Astrocyte (in vitro differentiated cells and primary cell): Measurements from ENCODE around the gene CLCN1. TPM values are rescaled to one million over a fixed set of nuclear protein-coding genes. Genes with fewer than 3 reads are reported as not detected.

Experiments
- DNase-seq: peaks from one replicate; pipeline ENCODE4 v3.0.0-alpha.2; 2010; ENCODE audit warnings: low read depth
- FAIRE-seq: peaks from 2 replicates; lab custom pipeline; 2011; peaks lifted over from hg19 to GRCh38; lab: Jason Lieb, UNC
- H2AFZ ChIP-seq: 2 replicates; pipeline ENCODE4 v1.6.0; 2012; ENCODE audit warnings: low read depth, low read length, inconsistent platforms
- H3K27ac ChIP-seq: 2 replicates; pipeline ENCODE4 v1.5.1; 2011; ENCODE audit warnings: low read depth, low read length, inconsistent platforms
- H3K27me3 ChIP-seq: 2 replicates; pipeline ENCODE4 v1.6.0; 2011; ENCODE audit warnings: low read length, inconsistent platforms; ENCODE audit not compliant: insufficient read depth
- H3K36me3 ChIP-seq: 2 replicates; pipeline ENCODE4 v1.5.1; 2011; ENCODE audit warnings: low read length, inconsistent platforms; ENCODE audit not compliant: insufficient read depth
- H3K4me1 ChIP-seq: 2 replicates; pipeline ENCODE4 v1.5.1; 2011; ENCODE audit warnings: low read length, inconsistent platforms; ENCODE audit not compliant: insufficient read depth
- H3K4me2 ChIP-seq: 2 replicates; pipeline ENCODE4 v1.6.0; 2012; ENCODE audit warnings: low read length, inconsistent platforms
- H3K4me3 ChIP-seq: 2 replicates; pipeline ENCODE4 v1.5.1; 2011; ENCODE audit warnings: low read depth, mild to moderate bottlenecking, low read length, inconsistent platforms; ENCODE audit not compliant: insufficient read depth
- H3K79me2 ChIP-seq: 2 replicates; pipeline ENCODE4 v1.6.0; 2012; ENCODE audit warnings: mild to moderate bottlenecking, low read length, inconsistent platforms; ENCODE audit not compliant: insufficient read depth
- H3K9ac ChIP-seq: 2 replicates; pipeline ENCODE4 v1.6.0; 2012; ENCODE audit warnings: mild to moderate bottlenecking, low read length, inconsistent platforms
- H3K9me3 ChIP-seq: 2 replicates; pipeline ENCODE4 v1.5.1; 2012; ENCODE audit warnings: low read depth, mild to moderate bottlenecking, low read length, inconsistent platforms; ENCODE audit not compliant: insufficient read depth
- H4K20me1 ChIP-seq: 2 replicates; pipeline ENCODE4 v1.6.0; 2012; ENCODE audit warnings: low read length, inconsistent platforms; ENCODE audit not compliant: insufficient read depth
- H3K27ac Mint-ChIP-seq: one replicate; pipeline ENCODE4 v1.8.0; 2021; ENCODE audit warnings: mild to moderate bottlenecking, mixed read lengths; ENCODE audit not compliant: unreplicated experiment
- H3K27me3 Mint-ChIP-seq: one replicate; pipeline ENCODE4 v1.8.0; 2021; ENCODE audit warnings: low read depth, mixed read lengths; ENCODE audit not compliant: unreplicated experiment
- H3K36me3 Mint-ChIP-seq: one replicate; pipeline ENCODE4 v1.8.0; 2021; ENCODE audit warnings: low read depth, mixed read lengths; ENCODE audit not compliant: unreplicated experiment
- H3K4me1 Mint-ChIP-seq: one replicate; pipeline ENCODE4 v1.8.0; 2021; ENCODE audit warnings: low read depth, mixed read lengths; ENCODE audit not compliant: unreplicated experiment
- H3K4me3 Mint-ChIP-seq: one replicate; pipeline ENCODE4 v1.8.0; 2021; ENCODE audit warnings: mild to moderate bottlenecking, moderate library complexity, mixed read lengths; ENCODE audit not compliant: unreplicated experiment
- H3K9me3 Mint-ChIP-seq: one replicate; pipeline ENCODE4 v1.8.0; 2021; ENCODE audit warnings: mild to moderate bottlenecking, mixed read lengths; ENCODE audit not compliant: unreplicated experiment
- EZH2 ChIP-seq: IDR thresholded peaks from 2 replicates; pipeline ENCODE4 v1.6.1; 2012; ENCODE audit warnings: mild to moderate bottlenecking, low read length, inconsistent platforms; ENCODE audit not compliant: insufficient read depth
- total RNA-seq: library from RNA; stranded (reverse); gene quantifications from 2 replicates; pipeline ENCODE4 v1.2.1, GENCODE V29; 2021
- TF ChIP-seq, protein P1 (sequence below): IDR thresholded peaks from 2 replicates; pipeline ENCODE4 v1.5.1; 2011; ENCODE audit warnings: low read depth, mild to moderate bottlenecking, inconsistent platforms, low read length, moderate library complexity; ENCODE audit not compliant: insufficient read depth

CLCN1 gene
- total RNA-seq, 1 donor from 2014 or later: not detected

- H3K27me3 ChIP-seq: no peaks in the 10 kb centered on the region
- DNase-seq: no peak
- Mint-ChIP-seq H3K36me3 (peaks cover 17% of the 10 kb centered on the region), H3K27me3 (no peaks in the 10 kb centered on the region), H3K4me1 (peaks cover 5% of the 10 kb centered on the region), H3K4me3 (no peak overlapping the region), H3K9me3 (peaks cover 4% of the 10 kb centered on the region), H3K27ac (no peak overlapping the region)
- H3K9me3 ChIP-seq: no peaks in the 10 kb centered on the region
- H3K9ac ChIP-seq: no peak overlapping the region
- peaks cover 52% of the 10 kb centered on the region for H3K79me2 ChIP-seq
- no peak overlapping the region for H3K27ac ChIP-seq
- H2AFZ ChIP-seq: no peak overlapping the region
- peaks cover 9% of the 10 kb centered on the region for H3K4me1 ChIP-seq
- peaks cover 19% of the 10 kb centered on the region for H3K36me3 ChIP-seq
- H3K4me2 ChIP-seq: peak overlapping the region; percentile 94
- no peak overlapping the region for H3K4me3 ChIP-seq
- no peak for TF ChIP-seq EZH2
- TF ChIP-seq, protein P1, sequence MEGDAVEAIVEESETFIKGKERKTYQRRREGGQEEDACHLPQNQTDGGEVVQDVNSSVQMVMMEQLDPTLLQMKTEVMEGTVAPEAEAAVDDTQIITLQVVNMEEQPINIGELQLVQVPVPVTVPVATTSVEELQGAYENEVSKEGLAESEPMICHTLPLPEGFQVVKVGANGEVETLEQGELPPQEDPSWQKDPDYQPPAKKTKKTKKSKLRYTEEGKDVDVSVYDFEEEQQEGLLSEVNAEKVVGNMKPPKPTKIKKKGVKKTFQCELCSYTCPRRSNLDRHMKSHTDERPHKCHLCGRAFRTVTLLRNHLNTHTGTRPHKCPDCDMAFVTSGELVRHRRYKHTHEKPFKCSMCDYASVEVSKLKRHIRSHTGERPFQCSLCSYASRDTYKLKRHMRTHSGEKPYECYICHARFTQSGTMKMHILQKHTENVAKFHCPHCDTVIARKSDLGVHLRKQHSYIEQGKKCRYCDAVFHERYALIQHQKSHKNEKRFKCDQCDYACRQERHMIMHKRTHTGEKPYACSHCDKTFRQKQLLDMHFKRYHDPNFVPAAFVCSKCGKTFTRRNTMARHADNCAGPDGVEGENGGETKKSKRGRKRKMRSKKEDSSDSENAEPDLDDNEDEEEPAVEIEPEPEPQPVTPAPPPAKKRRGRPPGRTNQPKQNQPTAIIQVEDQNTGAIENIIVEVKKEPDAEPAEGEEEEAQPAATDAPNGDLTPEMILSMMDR: no peak
- FAIRE-seq: no peak
- H4K20me1 ChIP-seq: peaks cover 33% of the 10 kb centered on the region
Measured at GRCh38 chr7:143290293-143290692, 25.6 kb upstream of the CLCN1 start.

GRCh38 chr7:143292876-143293275, 23.0 kb upstream of the CLCN1 start:
- Mint-ChIP-seq H3K4me3 (no peak overlapping the region), H3K27me3 (no peaks in the 10 kb centered on the region), H3K9me3 (no peaks in the 10 kb centered on the region), H3K4me1 (peaks cover 5% of the 10 kb centered on the region), H3K27ac (no peak overlapping the region), H3K36me3 (peaks cover 25% of the 10 kb centered on the region)
- peaks cover 53% of the 10 kb centered on the region for H3K79me2 ChIP-seq
- H3K9me3 ChIP-seq: no peaks in the 10 kb centered on the region
- no peak overlapping the region for H3K27ac ChIP-seq
- peaks cover 38% of the 10 kb centered on the region for H4K20me1 ChIP-seq
- TF ChIP-seq, protein P1: no peak
- no peak for TF ChIP-seq EZH2
- H3K36me3 ChIP-seq: peaks cover 30% of the 10 kb centered on the region
- no peak overlapping the region for H3K4me3 ChIP-seq
- DNase-seq: no peak
- H3K4me1 ChIP-seq: peaks cover 21% of the 10 kb centered on the region
- no peak overlapping the region for H3K9ac ChIP-seq
- no peak for FAIRE-seq
- H2AFZ ChIP-seq: no peak overlapping the region
- no peak overlapping the region for H3K4me2 ChIP-seq
- no peaks in the 10 kb centered on the region for H3K27me3 ChIP-seq

DNA sequence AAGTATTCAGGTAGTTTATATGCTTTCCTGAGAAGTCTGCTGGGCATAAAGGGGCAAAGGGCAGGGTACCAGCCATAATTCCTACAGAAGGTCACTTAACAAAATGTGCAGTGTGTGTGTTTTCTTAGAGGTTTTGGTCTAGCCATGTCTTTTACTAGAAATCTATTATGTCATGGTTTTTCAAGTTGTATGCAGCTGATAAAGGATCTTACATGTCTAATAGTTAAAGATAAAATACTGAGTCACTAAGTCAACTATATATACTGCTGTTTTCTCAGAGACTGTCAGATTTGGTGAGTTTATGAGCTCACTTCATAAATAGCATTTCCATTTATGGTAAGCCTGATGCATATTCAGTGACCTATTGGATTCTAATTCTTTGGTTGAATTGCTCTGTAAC, 20.0 kb upstream of the CLCN1 start:
- H3K4me3 Mint-ChIP-seq: no peak overlapping the region
- Histone ChIP-seq H3K9ac (no peak overlapping the region), H3K36me3 (peaks cover 52% of the 10 kb centered on the region), H3K9me3 (no peaks in the 10 kb centered on the region), H3K4me2 (peak overlapping the region; percentile 34), H3K27me3 (no peaks in the 10 kb centered on the region), H2AFZ (no peak overlapping the region), H4K20me1 (peaks cover 38% of the 10 kb centered on the region), H3K79me2 (peaks cover 36% of the 10 kb centered on the region), H3K27ac (peak overlapping the region; percentile 37), H3K4me3 (no peak overlapping the region), H3K4me1 (peaks cover 12% of the 10 kb centered on the region)
- H3K9me3 Mint-ChIP-seq: no peaks in the 10 kb centered on the region
- H3K27ac Mint-ChIP-seq: no peak overlapping the region
- peaks cover 36% of the 10 kb centered on the region for H3K36me3 Mint-ChIP-seq
- peak; percentile 82 for DNase-seq
- no peaks in the 10 kb centered on the region for H3K27me3 Mint-ChIP-seq
- TF ChIP-seq, protein P1: no peak
- no peak for TF ChIP-seq EZH2
- peak; percentile 13 for FAIRE-seq
- H3K4me1 Mint-ChIP-seq: peaks cover 1% of the 10 kb centered on the region
